Inferior parietal cortex (tissue), 1 donor: ENCODE measurements around the gene FAM193B.

Experiments
- DNase-seq: peaks from one replicate; pipeline ENCODE4 v3.0.0-alpha.2; 2016; ENCODE audit errors: extremely low spot score

The FAM193B gene

DNA sequence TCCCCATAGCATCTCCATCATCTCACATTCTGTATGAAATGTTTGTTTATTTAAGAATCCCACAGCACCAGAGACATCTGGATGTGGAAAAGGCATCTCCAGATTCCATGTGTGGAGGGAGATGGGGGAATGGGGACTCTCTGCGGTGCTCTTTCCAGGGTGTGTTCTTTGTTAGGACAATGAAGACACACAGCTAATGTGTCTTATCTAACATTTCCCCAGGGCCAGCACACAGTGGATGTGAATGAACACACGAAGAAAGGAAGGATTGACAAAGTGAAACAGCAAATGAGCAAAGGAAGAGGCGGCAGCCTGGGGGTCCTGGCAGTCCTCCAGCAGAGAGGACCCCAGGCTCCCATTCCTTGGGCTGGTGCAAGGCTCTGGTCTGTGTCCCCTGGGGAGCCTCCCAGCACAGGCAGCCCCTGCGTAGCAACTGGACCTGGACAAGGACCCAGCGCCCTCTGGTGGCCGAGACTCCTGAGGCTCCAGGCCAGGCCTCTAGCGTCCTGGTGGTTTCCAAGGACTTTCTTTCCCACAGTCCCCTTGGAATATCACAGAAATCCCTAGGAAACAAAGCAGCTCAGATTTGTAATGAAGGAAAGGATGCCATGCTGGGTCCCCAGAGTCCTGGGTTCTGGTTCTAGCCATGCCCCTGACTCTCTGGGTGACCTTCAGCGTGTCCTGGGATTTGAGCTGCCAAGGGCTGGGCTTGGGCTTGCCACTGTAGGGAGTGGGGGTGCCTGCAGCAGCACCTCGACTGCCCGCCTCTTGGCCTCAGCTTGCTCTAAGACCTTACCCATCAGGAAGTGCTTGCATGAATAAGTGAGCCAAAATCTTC, 53.5 kb downstream of the FAM193B start:
- peak; percentile 87 for DNase-seq

DNA sequence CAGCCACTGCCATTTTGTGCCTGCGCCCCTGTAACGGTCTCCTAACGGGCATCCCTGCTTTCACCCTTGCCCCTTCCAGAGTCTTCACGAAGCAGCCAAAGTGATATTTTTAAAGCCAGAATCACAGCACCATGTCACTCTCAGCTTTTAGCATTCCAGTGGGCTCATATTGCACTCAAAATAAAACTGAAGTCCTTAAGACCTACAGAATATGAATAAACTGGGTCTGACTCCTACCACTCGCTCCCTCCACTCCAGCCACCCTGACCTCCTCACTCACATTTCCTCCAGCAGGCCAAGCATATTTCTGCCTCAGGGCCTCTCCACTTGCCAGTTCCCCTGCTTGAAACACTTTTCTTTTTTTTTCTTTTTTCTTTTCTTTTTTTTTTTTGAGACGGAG, 54.5 kb downstream of the FAM193B start:
- DNase-seq, result no peak

DNA sequence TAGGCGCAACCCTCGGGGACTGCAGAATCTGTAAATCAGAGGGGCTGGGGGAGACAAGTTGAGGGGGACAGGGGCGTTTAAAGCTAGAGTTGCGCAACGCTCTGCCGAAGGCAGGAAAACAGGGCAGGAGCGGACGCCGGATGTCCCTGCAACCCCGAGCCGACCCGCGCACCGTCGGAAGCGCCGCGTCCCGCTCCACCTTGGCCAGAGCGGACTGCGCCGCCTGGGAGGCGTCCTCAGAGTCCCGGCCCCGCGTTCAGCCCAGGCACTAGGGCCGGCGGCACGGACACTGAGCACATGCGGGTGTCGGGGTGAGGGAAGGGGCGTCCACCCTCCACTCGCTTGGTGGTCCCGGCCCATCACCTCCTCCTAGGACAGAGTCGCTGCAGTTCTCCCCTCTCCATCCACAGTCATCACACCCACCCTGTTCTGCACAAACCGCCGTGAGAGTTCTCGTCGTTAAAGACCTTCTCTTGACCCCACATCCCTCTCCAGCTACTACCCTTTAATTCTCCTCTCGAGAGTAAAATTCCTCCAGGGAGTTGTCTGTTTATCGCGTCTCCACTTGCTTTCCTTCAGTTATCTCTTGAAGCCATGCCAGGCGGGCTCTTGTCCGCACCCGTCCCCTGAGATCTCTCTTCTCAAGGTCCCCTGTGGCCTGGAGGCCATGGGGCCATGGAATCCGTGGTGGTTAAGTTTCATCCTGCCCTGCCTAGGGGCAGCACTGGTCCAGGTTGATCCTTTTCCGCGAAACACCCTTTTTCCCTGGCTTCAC, 56.2 kb downstream of the FAM193B start:
- DNase-seq, result no peak

DNA sequence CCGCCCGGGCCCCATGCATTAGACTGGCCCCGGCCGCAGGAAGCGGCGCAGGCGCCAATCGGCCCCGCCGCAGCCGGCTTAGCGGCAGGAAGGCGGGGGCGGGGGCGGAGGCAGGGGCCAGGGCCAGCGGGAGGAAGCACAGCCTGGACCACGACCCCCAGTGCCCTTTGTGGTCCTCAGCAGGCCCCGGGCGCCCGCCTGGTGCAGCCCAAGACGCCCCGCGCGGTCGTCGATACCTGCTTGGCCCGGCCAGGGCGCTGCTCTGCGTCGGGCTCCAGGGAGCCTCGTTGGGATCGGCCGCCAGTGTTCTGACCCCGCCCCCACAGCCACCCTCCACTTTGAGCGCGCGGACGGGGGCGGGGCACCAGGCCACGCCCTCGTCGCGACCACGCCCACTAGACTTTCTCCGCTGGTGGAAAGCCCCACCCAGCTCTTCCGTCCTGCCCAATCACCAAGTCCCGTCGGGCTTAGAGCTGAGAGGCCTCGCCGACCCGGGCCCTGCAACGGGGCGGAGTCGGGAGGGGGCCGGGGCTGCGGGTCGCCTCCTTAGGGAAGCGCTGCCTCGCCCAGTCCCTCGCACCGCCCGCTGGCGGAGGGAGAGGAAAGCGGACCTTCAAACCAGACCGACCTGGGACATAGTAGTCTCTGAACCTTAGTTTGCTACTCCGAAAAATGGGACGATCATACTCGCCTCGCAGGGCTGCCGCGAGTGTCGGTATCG, 56.9 kb downstream of the FAM193B start, which contains the start of gene PDLIM7:
PDLIM7 (minus strand) TSS at position 313 of the 721 bp plus-strand sequence. CDS start 1,092 bp downstream, outside the sequence.
- peak; percentile 81 for DNase-seq

DNA sequence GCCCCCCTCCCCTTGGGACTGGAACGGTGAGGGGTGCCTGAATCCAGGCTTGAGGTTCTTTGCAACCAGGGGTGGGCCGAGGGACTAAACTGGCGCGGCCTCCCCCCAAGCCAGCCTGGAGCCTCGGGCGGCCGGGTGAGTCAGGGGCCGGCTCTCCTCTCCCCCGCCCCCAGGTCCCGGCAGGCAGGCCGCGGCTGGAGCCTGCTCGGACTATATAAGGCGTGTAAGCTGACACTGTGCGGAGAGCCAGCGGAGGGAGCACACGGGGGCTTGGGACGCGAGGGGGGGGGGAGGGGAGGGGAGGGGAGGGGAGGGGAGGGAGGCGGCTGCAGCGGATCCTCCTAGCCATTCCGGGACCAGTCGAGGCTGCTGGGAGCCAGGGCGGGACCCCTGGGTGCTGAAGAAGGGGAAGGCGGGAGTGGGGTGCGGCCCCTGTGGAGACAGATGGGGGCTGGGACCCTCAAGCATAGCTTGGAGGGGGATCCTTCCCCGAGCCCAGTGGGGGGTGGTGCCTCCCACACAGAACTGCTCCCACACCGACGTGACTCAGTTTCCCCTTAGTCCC, 57.6 kb downstream of the FAM193B start:
- DNase-seq, result no peak

DNA sequence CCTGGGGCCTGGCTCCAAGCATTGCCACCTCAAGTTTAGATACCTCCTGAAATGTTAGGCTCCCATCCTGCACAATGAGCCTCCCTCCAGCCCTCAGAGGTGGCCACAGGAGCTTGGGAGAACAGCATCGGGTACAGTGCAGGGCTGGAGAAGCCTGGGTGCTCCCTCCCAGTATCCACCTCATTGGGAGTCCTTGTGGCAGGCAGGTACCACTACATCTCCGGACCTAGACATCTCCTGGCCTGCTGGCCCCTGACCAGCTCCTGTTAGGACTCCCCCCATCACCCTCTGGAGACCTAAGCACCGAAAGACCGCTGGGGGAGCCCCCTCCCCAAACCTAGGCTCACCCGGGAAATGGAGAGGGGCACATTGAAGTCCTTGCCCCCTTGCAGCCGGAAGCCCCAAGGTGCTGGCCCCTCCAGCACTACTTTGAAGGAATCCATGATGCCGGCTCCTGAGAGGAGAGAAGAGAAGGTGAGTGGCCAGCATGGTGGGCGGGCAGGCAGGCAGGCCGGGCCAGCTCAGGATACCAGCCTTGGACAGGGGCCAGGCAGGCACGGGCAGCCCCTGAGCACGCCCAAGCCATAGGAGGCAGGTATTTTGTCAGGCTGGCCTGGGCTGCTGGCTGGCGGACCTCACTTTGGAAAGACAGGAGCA, 58.2 kb downstream of the FAM193B start:
- DNase-seq, result no peak

DNA sequence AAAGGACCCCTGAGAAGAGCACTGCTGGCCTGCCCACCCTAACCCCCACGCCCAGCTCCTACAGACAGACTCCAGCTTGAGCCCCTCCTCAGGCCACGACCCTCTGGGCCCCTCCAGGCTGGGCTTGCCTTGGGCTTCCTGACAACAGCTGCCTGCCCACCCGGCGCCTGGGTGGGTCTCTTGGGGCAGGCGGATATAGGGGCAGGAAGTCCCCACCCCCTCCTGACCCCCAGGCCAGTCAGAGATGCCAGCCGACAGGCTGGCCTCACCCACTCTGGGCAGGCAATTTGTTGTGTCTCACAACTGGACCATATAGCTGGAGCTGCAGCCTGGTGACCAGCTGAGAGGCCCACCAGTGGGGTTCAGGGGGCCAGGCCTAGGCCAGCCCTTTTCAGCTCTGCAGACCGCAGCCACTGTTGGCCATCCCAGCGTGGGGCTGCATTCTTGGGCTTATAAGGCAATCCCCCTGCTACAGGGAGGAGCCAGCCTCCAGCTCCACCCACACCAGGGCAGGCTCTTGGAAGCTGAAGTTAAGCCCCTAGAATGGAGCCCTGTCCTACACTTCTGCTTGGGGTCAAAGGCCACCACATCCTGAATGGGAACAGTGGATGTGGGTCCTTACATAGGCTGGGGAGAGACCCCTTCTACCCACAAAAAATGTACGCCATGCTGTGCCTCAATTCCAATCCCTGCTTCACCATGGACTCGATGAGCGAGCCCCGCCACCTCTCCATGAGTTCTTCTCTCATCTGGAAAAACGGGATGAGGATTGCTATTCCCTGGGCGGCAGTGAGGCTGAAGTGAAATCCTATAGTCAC, 58.9 kb downstream of the FAM193B start:
- DNase-seq, result no peak

DNA sequence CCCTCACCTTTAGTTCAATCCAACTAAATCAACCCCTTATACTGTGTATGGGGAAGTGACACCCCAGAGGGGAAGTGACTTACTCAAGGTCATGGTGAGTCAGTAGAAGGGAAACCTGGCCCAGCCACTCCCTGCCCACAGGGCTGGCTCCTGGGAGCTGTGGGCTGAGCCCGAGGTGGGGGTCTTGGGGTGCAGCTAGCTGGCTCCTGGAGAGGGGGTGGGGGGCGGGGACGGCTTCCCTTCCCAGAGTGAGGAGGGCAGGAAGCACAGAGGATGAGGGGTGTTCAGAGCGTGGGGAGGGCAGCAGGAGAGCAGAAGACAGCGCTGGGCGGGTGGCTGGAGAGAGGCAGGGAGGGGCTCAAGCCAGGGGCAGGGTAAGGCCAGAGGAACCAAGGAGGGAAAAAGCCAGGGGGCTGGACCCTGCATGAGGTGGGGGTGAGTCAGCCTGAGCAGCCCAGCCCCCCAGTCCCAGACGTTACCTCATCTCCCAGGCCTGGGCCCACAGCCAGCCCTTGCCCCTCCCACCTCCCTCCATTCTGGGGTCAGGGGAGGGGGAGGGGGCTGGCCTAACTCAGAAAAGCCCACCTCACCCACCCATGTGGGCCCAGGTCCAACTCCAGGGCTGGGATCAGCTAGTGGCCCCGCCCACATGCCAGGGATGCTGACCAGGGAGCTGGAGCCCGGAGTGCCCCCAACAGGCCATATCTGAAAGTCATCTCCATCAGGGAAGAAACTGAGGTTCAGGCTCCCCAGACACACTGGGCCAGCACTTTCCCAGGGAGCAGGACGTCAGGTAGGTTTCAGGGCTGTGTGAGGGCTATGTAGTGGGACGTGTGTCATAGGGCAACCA, 59.8 kb downstream of the FAM193B start:
- no peak for DNase-seq

DNA sequence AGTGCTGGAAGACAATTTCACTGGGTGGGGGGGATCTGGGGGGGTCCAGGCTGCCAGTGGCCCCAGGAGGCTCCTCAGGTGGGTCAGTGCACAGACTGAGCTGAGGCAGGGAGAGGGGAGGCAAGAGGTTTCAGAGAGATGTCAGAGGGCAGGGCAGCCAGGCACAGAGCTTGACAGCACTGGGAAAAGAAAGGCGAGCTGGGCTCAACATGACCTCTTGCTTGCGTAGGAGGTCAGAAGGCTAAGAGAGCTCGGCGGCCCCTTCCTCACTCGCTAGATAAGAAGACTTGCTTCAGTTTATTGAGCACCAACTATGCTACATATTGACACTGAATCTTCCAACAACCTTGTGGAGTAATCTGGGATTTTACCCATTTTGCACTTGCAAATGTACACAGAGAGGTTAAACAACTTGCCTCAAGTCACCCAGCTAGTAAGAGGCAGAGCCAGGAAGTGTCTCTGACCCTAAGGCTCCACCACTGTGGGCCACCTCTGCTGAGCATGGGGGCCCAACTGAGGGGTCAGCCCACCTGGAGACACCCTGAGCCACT, 60.5 kb downstream of the FAM193B start:
- no peak for DNase-seq

DNA sequence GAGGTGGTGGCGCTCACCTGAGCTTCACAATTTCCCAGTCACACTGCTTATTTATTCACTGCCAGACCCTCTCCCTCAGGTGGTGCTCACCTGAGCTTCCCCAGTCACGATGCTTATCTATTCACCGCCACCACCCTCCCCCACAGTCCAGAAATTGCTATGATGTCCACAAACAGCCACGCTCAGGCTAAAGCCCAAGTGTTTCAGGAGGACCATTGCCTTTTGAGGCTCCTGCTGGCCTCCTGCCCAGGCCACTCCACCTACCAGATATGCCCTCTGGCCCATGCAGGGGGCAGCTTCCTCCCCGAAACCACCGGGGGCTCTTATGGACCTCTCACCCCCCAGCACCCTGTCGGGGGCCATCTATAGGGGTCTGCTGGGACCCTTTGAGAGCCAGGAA, 61.5 kb downstream of the FAM193B start:
- no peak for DNase-seq

DNA sequence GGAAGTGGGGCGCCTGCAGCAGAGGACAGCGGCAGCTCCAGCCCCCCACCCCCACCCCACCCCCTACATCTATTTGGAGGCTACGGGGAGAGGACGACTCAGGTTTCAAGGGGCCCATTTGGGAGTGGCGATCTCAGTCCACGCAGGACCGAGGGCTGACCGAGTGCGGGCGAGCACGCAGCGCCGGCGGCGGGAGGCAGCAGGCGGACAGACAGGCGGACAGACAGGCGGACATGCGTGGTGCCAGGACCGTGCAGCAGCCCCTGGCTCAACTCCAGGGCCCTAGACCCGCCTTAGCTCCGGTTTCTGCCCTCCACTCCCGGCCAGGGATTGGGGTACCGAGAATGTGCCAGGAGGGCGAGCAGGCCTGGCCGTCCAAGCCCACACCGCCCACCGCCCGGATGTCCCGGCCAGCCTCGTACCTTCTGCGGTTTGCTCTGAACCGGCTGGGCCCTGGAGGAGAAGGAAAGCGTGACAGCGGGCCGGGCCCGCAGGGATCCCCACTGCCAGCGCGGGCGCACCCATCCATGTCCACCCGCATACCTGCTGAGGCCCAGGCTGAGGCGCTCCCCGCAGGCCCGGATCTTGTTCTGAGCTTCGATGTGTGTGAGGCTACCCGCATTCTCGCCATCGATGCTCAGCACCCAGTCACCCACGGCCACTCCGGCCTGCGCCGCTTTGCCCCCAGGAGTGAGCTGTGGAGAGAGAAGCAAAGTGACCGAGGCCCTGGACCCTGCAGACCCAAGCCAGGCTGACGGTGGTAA, 62.2 kb downstream of the FAM193B start:
- no peak for DNase-seq

DNA sequence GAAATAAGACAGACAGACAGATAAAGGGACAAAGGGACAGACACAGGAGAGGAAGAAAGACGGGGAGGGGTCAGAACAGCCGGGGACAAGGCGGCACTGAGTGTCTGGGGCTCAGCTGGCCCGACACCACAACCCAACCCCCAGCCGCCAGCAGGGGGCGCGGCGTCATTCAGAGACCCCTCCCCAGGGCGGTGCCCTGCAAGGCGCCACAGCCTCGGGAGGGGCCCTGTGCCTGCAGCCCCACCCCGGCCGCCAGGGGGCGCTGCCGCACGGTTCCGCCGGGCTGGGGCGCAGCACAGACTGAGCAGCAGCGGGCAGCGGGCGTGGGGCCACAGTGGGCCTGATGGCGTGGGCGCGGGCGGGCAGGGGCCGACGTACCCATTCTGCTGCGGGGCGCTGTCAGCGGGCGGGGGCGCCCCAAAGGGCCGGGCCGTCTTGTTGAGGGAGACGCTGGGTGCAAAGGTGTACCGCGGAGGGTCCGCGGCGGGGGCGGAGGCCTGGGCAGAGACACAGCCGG, 62.9 kb downstream of the FAM193B start:
- DNase-seq, result no peak

DNA sequence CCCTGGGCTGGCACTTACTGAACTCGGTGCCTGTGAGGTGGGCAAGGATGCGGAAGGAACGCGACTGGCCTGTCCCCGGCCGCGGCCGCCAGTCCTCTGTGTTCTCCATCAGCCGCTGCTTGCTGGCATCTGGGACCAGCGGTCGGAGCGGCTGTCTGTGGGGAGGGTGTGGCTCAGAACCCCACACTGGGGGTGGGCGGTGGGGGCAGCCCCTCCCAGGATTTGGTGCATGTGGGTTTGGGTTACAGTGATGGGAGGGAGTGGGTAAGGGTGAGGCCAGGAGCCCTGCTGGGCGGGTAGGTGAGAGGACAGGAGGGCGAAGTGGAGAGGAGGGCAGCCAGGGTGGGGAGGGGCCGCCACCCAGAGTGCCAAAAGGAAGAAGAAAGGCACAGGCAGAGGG, 63.4 kb downstream of the FAM193B start:
- no peak for DNase-seq

DNA sequence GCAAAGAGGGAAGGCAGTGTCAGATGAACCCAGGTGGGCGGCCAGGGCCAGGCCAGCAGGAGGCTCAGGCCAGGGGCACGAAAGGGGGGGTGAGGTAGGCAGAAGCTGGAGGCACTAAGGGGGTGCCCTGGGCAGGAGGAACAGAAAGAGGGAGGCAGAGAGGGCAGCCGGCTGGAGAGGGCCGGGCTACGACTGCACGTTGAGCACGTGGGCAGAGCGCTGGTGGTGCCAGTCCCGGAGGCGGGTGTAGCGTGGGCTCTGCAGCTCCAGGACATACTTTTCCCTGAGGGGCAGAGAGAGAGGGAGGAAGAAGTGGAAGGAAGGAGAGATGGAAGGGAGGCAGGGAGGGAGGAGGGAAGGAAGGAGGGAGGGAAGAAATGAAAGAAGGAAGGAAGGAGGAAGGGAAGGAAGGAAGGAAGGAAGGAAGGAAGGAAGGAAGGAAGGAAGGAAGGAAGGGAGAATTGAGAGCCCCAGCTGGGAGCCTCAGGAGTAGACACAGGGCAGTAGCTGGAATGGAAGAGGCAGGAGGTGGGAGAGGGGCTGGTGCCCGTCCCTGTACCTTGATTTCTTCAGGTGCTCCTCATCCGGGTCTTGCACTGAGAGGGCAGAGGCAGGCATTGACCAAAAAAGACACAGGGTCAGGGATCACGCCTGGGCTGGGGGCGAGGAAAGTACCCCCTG, 63.9 kb downstream of the FAM193B start:
- no peak for DNase-seq

DNA sequence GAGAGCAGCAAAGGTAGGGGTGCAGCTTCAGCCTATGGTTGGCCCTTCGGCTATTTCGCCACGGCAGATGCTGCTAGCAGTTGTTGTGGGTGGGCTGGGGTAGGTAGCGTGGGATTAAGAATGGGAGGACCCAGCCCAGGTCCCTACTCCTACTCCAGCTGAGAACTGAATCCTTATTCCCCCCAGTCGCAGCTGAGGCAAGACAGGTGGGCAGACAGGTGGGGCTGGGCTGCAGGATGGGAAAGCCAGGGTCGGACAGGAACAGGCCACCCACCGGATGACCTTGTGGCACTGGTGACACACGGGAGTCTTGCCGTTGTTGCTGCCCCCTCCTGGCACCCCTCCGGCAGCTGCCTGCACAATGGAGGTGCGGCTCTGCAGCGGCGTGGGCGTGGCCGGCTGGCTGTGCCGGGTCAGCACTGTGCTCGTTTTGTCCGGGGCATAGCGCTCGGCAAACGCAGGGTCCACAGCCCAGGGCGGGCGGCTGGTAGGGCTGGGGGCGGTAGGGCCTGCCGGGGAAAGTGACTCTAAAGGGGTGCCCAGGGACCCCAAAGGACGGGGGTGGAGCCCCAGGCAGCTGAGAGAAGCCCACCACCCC, 65.1 kb downstream of the FAM193B start:
- DNase-seq, result no peak

DNA sequence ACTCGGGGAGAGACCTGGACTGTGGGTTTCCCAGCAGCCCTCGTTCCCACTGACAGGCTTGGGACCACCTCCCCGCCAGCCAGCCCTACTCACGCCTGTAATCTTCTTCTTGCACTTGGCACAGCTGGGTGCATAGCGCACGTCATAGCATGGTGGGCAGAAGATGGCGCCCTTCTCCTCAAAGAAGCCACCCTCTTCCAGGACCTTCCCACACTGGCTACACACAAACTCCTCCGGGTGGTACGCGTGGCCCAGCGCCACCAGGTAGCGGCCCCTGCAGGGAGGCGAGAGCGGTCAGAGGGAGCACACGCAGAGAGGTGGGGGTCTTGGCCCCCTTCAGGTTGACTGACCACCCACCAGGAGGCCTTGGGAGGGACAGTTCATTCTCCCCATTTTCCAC, 66.4 kb downstream of the FAM193B start:
- DNase-seq, result no peak

DNA sequence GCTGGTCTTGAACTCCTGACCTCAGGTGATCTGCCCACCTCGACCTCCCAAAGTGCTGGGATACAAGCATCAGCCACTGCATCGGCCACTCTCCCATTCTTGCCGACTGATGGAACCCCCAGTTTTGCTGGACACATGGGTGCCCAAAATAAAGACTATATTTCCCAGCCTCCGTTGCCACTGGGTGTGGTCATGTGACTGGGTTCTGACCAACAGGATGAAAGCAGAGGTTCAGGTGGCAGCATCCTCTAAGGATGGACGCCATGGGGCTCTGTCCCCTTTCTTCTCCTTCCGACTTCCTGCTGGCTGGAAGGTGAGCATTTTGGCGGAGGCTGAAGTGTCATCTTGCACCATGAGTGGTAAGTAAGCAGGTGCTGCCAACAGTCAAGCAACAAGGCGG, 67.2 kb downstream of the FAM193B start:
- no peak for DNase-seq
